HCT116 (cell line): ENCODE measurements around the gene COX20.

Source experiments
- ELF1 ChIP-seq: IDR thresholded peaks from 2 replicates; pipeline ENCODE4 v1.6.1; 2012; ENCODE audit warnings: low read depth, borderline replicate concordance
- SRF ChIP-seq: IDR thresholded peaks from 2 replicates; pipeline ENCODE4 v1.6.1; 2012; ENCODE audit warnings: low read depth
- TF ChIP-seq, protein P1 (sequence below), 3 experiments: fragments of 200-600 bp in 1 of 3; sonication (generic) in 1 of 3; IDR thresholded peaks in 2 of 3; conservative IDR thresholded peaks in 1 of 3; 2 replicates each; pipeline ENCODE4 v1.5.1; 2012 to 2017; ENCODE audit warnings: low read depth in 2 of 3, low read length in 2 of 3, antibody characterized with exemption in 1 of 3, borderline replicate concordance in 1 of 3, control low read depth in 1 of 3, mild to moderate bottlenecking in 1 of 3, mixed read lengths in 1 of 3, mixed run types in 1 of 3, moderate library complexity in 1 of 3; ENCODE audit not compliant: insufficient read depth in 1 of 3

DNA sequence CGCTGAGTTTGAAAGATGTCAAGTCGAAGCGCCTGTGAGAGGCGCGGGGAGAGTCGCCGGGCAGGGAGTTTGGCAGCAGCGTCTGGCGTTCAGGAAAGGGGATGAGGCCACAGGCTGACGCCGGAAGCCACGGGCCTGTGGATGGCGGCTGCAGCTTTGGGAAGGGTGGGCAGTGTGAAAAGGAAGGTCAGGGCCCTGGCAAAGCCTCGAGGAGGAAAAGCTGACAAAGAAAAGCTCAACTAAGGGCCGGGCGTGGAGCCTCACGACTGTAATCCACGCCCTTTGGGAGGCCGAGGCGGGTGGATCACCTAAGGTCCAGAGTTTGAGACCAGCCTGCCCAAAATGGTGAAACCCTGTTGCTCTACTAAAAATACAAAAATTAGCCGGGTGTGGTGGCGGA lies 25.2 kb upstream of the COX20 start:
- TF ChIP-seq, protein P1, sequence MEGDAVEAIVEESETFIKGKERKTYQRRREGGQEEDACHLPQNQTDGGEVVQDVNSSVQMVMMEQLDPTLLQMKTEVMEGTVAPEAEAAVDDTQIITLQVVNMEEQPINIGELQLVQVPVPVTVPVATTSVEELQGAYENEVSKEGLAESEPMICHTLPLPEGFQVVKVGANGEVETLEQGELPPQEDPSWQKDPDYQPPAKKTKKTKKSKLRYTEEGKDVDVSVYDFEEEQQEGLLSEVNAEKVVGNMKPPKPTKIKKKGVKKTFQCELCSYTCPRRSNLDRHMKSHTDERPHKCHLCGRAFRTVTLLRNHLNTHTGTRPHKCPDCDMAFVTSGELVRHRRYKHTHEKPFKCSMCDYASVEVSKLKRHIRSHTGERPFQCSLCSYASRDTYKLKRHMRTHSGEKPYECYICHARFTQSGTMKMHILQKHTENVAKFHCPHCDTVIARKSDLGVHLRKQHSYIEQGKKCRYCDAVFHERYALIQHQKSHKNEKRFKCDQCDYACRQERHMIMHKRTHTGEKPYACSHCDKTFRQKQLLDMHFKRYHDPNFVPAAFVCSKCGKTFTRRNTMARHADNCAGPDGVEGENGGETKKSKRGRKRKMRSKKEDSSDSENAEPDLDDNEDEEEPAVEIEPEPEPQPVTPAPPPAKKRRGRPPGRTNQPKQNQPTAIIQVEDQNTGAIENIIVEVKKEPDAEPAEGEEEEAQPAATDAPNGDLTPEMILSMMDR (IDR thresholded peaks at IDR 0.05 in 2 of 3, conservative IDR thresholded peaks at IDR 0.05 in 1 of 3; ENCODE audit: borderline replicate concordance in 1 of 3, insufficient read depth in 1 of 3, low read depth in 2 of 3, low read length in 2 of 3) = no peak
- no peak for TF ChIP-seq SRF
- no peak for TF ChIP-seq ELF1
